ENCODE measurements around the gene TNFRSF1A. TPM values are rescaled to one million over a fixed set of nuclear protein-coding genes. Genes with fewer than 3 reads are reported as not detected.
"Not testable (repeated sequence)": the region's sequence is repeated elsewhere in the genome, so short reads cannot be mapped to it uniquely, and the experiment has no call there.

Gene TNFRSF1A
- total RNA-seq, 2 donors from 2014 or later = 140 to 170 TPM

DNA sequence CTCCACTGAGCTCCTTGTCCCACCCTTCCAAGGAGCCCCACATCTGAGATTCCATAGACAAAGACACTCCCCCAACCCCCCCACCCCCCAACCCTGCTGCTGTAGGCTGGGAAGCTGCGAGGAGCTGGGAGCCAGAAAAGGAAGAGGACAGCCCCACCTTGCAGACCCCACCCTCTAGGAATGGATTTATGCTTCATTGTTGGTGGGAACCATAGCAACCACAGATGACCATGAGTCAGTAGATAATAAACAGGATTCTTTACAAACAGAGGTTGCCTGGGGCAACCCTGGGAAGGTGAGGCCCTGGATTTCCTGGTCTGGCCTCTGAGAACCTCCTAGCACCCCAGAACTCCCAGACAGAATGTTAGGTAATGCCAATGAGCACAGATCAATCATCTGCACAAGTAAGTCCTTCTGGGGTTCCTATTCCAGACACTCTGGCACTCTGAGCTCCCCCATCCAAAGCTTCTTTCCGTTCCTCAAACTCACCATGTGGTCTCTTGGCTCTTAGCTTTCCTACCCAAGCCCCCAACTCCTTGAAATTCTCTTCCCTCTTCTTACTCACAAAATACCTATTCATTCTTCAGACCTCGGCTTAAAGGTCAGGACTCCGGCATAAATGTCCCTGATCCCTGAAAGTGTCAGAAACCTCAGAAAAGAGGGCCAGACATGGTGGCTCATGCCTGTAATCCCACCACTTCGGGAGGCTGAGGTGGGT lies 46.6 kb downstream of the TNFRSF1A start:
- intact Hi-C loops (cut with DNase I, micrococcal nuclease) = no loop called here
- peak; percentile 75 to 85 for DNase-seq
- ATAC-seq = peak; percentile 76

GRCh38 chr12:6294156-6295093 lies 47.5 kb downstream of the TNFRSF1A start:
- intact Hi-C loops (cut with DNase I, micrococcal nuclease) = no loop called here
- peak; percentile 30 for ATAC-seq
- peak in 1 of 2 donors; percentile 69 for DNase-seq

DNA sequence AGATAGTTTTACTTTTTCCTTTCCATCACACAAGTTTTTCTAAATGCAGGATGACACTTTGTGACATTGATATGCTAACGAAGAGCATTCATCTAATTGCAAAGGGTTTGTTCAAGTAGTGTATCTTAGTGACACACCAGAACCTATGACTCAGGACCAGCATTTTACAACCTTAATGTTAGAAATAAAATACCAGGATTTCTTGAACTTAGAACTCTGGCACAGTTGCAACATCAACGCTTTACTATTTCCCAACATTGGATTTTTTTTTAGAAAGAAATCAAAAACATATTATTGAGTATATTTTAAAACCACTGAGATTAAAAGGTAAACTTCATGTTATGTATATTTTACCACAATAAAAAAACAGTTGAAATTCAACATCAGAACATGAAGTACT lies 49.3 kb downstream of the TNFRSF1A start:
- intact Hi-C loops (cut with DNase I, micrococcal nuclease) = no loop called here
- ATAC-seq = peak; percentile 25
- DNase-seq = no peak

GRCh38 chr12:6289906-6290305 lies 52.0 kb downstream of the TNFRSF1A start:
- DNase-seq, ATAC-seq: not testable (repeated sequence)
- intact Hi-C loops (cut with DNase I, micrococcal nuclease) = loop anchor here (5.0 to 10.0 kb wide), 3 partner anchors 225 to 305 kb away; no protein-coding TSS in a partner anchor

DNA sequence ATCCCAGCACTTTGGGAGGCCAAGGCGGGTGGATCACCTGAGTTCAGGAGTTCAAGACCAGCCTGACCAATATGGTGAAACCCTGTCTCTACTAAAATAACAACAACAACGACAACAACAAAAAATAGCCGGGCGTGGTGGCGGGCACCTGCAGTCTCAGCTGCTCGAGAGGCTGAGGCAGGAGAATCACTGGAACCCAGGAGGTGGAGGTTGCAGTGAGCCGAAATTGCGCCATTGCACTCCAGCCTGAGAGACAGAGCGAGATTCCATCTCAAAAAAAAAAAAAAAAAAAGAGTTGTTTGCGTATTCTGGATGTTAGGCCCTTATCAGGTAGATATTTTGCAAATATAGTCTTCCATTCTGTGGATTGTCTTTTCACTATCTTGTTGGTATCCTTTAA lies 52.8 kb downstream of the TNFRSF1A start:
- ATAC-seq, DNase-seq: not testable (repeated sequence)
- intact Hi-C loops (cut with DNase I, micrococcal nuclease) = loop anchor here (5.0 to 10.0 kb wide), 3 partner anchors 224 to 304 kb away; no protein-coding TSS in a partner anchor

DNA sequence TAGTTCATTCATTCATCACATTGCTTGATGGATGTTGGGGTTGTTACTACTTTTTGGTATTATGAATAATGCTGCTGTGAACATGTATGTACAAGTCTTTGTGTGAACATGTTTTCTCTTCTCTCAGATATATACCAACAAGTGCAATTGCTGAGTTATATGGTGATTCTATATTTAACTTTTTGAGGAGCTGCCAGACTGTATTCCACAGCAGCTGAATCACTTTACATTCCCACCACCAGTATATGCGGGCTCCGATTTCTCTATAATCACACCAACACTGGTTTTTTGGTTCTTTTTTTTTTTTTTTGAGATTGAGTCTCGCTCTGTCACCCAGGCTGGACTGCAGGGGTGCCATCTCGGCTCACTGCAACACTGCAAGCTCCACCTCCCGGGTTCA lies 53.6 kb downstream of the TNFRSF1A start:
- ATAC-seq (no peak), DNase-seq (no peak)
- intact Hi-C loops (cut with DNase I, micrococcal nuclease) = loop anchor here (5.0 to 10.0 kb wide), 3 partner anchors 223 to 303 kb away; no protein-coding TSS in a partner anchor

- no peak for DNase-seq
- intact Hi-C loops (cut with DNase I, micrococcal nuclease) = loop anchor here (5.0 to 10.0 kb wide), 3 partner anchors 221 to 301 kb away; no protein-coding TSS in a partner anchor
- ATAC-seq = no peak
Observed at GRCh38 chr12:6285532-6286306, 56.2 kb downstream of the TNFRSF1A start.

DNA sequence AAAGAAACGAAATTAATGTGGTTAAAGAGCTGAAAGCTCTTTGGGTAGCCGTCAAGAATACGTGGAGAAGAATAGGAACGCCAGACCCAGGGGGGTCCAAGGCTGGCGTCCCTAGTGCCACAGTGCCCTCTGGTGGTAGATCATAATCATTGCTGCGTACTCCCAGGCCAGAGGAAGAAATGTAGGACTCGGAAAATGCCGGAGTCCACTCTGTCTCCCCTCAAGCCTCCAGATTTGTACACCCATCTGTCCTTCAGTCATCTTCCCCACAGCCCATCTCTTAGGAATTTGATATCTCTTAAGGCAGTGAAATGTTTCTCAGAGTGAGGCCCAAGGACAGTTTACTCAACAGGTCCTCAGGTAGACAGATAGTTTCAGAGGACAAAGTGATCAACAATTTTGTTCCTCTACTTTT lies 56.8 kb downstream of the TNFRSF1A start:
- DNase-seq (peak in 1 of 2 donors; percentile 48), ATAC-seq (peak; percentile 65)
- intact Hi-C loops (cut with DNase I, micrococcal nuclease) = loop anchor here (5.0 to 10.0 kb wide), 3 partner anchors 220 to 300 kb away; no protein-coding TSS in a partner anchor

DNA sequence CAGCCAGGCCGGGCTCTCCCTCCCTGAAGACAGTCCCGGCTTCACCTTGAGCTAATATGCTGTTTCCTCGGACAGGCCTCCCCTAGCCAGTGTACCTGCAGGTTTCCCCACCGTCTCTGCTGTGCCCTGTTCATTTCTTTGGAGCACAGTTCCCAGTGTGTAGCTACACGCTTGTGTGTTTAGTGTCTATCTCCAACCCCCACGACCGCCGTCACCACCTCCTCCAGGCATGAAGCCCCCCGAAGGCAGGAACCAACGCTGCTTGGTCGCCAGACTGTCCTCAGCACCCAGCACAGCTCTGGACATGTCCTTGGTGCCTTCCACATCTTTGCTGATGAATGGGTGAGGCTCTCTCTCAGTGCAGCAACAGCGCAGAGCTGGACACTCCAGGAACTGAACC lies 57.6 kb downstream of the TNFRSF1A start:
- no peak for ATAC-seq
- no peak for DNase-seq
- intact Hi-C loops (cut with DNase I, micrococcal nuclease) = loop anchor here (10.0 kb wide), 2 partner anchors 219 to 299 kb away; no protein-coding TSS in a partner anchor

DNA sequence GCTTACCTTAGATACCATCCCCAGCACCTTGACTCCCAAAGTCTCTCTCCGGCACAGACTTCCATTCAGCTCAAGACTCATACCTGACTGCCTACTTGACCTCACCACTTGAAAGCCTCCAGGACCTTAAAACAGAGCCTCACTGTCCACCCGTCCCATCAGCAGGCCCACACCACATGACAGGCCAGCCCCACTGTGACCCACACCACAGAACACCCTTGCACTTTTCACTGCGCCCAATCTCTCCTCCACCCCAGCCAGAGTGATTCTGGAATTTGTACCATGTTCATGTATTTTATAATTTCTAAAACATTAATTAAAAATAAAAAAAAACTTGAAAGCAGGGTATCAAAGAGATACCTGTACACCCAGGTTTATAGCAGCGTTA lies 59.4 kb downstream of the TNFRSF1A start:
- no peak for DNase-seq
- intact Hi-C loops (cut with DNase I, micrococcal nuclease) = loop anchor here (10.0 kb wide), 2 partner anchors 218 to 298 kb away; no protein-coding TSS in a partner anchor
- ATAC-seq = no peak

- DNase-seq (peak in 1 of 2 donors; percentile 18), ATAC-seq (no peak)
- intact Hi-C loops (cut with DNase I, micrococcal nuclease) = loop anchor here (10.0 kb wide), 2 partner anchors 216 to 296 kb away; no protein-coding TSS in a partner anchor
Observed at GRCh38 chr12:6281081-6281809, 60.6 kb downstream of the TNFRSF1A start.

GRCh38 chr12:6280672-6281071 lies 61.2 kb downstream of the TNFRSF1A start:
- ATAC-seq = no peak
- peak in 1 of 2 donors; percentile 28 for DNase-seq
- intact Hi-C loops (cut with DNase I, micrococcal nuclease) = loop anchor here (10.0 kb wide), 2 partner anchors 216 to 296 kb away; no protein-coding TSS in a partner anchor

DNA sequence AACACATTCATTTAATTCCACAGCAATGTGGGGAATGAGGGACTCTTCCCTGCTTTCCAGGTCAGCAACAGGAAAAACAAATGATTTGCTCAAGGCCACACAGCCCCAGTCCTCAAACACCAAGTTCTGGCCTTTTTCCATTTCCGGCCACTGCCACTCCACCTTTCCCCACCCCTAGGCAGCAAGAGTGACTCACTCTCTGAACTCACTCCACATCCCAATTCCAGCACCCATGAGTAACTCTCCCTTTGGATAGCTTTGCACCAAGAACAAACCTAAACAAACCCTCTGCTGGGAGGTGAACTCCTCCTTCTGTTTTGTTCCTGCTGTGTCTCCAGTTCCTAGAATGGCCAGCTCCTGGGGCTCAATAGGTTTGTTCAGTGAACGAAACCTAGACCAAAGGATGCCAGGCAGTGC lies 61.8 kb downstream of the TNFRSF1A start:
- peak; percentile 30 for ATAC-seq
- intact Hi-C loops (cut with DNase I, micrococcal nuclease) = loop anchor here (10.0 kb wide), 2 partner anchors 215 to 295 kb away; no protein-coding TSS in a partner anchor

GRCh38 chr12:6279631-6280030 lies 62.2 kb downstream of the TNFRSF1A start:
- intact Hi-C loops (cut with DNase I, micrococcal nuclease) = loop anchor here (5.0 to 10.0 kb wide), 3 partner anchors 82 to 295 kb away; no protein-coding TSS in a partner anchor
- ATAC-seq (no peak), DNase-seq (peak in 1 of 2 donors; percentile 13)

More for the DNA sequence above, 61.8 kb downstream of the TNFRSF1A start:
- peak in 1 of 2 donors; percentile 80 for DNase-seq

DNA sequence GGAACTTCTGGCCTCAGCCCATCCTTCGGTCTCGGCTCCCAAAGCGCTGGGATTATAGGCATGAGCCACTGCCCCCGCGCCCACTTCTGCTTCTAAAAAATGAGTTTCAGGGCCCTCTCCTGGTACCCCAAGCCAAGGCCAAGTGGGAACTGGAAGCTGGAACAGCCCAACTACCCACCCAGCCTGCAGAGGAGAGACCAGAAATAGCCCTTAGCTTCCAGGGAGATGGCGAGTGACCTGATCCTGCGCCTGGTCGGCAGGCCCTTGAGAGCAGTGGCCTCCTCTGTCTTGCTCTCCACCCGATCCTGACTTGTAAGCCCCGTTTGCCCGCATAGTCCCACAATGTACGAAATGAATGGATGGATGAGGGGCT lies 62.6 kb downstream of the TNFRSF1A start:
- ATAC-seq = no peak
- DNase-seq = no peak
- intact Hi-C loops (cut with DNase I, micrococcal nuclease) = loop anchor here in 1 of 2 donors (5.0 kb wide), 1 partner anchor 82 kb away; no protein-coding TSS in a partner anchor
